Ureter (tissue), 1 donor: ENCODE data around the gene IL17RB. TPM values are rescaled to one million over a fixed set of nuclear protein-coding genes. Genes with fewer than 3 reads are reported as not detected.

Source experiments
- DNase-seq: peaks from one replicate; pipeline ENCODE4 v3.0.0-alpha.2; 2020; ENCODE audit warnings: low spot score
- total RNA-seq: library from RNA; stranded (reverse); gene quantifications from one replicate; pipeline ENCODE4 v1.2.4, GENCODE V29; 2023
- donor health status: DM: yes; HTN: yes; CAD: no.

Gene IL17RB
- 0.65 TPM for total RNA-seq

GRCh38 chr3:53846134-53846850, at the start of gene IL17RB, which contains the start of gene CHDH:
TSS of gene IL17RB (plus strand) at chr3:53846568. CDS start at chr3:53846589, 21 bp downstream.
TSS of gene CHDH (minus strand) at chr3:53846419. CDS start at chr3:53824008, 22,411 bp downstream.
- DNase-seq = no peak

- DNase-seq = no peak
These were observed 48.2 kb upstream of the IL17RB start for GRCh38 chr3:53798144-53798543.

GRCh38 chr3:53799338-53799865, 47.0 kb upstream of the IL17RB start:
- no peak for DNase-seq

GRCh38 chr3:53800041-53800906, 46.1 kb upstream of the IL17RB start:
- DNase-seq = no peak

GRCh38 chr3:53801319-53801718, 45.0 kb upstream of the IL17RB start:
- DNase-seq = no peak

GRCh38 chr3:53802256-53802880, 44.0 kb upstream of the IL17RB start:
- no peak for DNase-seq

GRCh38 chr3:53803124-53803815, 43.1 kb upstream of the IL17RB start:
- DNase-seq = no peak

- no peak for DNase-seq
These were observed 42.3 kb upstream of the IL17RB start for GRCh38 chr3:53803816-53804695.

- no peak for DNase-seq
These were observed 41.5 kb upstream of the IL17RB start for GRCh38 chr3:53804697-53805462.

GRCh38 chr3:53805463-53806159, 40.8 kb upstream of the IL17RB start:
- no peak for DNase-seq

- DNase-seq = no peak
These were observed 39.9 kb upstream of the IL17RB start for GRCh38 chr3:53806182-53807116.

GRCh38 chr3:53807117-53807810, 39.1 kb upstream of the IL17RB start:
- no peak for DNase-seq

GRCh38 chr3:53808496-53808895, 37.9 kb upstream of the IL17RB start:
- no peak for DNase-seq

- DNase-seq = no peak
These were observed 37.1 kb upstream of the IL17RB start for GRCh38 chr3:53809267-53809666.

GRCh38 chr3:53809764-53810400, 36.5 kb upstream of the IL17RB start:
- DNase-seq = no peak

GRCh38 chr3:53811143-53811927, 35.0 kb upstream of the IL17RB start:
- no peak for DNase-seq
